ENCODE results near the gene ARHGEF26.

Gene ARHGEF26

DNA sequence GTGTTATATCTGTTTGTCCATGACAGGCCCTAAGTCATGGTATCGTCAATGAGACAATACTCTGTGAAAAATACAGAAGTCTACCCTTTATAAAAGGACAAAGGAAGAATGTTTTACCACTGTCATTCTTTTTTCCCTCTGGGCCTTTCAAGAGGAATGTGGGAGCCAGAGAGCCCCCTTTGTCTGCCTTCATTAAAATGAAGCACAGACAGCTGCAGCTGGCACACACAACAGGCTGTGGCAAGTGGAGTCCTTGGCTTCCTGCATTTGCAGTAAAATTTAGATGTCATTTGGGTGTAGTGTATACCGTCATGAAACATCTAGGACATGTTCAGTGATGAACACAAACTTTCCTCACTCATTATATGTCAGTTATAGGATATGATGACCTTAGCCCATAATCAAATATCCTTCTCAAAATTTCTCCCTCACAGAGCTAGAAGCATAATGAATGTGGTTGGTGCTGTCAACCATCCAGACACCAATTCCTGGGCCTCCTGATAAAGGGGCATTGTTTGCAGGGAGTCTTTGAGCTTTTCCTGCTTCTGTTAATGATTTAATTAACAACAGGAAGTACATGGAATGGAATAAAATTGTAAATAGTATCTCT is 126.7 kb downstream of the ARHGEF26 start:
- H3K4me3 ChIP-seq (ENCODE audit: low read depth in 1 of 2, low read length in 1 of 2) = no peak overlapping the region
- H3K27ac ChIP-seq = no peak overlapping the region
- H3K36me3 ChIP-seq = peaks cover 30% of the 10 kb centered on the region
- peaks cover 0 to under 1% of the 10 kb centered on the region in 2 experiments for H3K4me1 ChIP-seq (ENCODE audit: control insufficient read depth in 1 of 2, insufficient read depth in 1 of 2, low read depth in 1 of 2, low read length in 1 of 2)
- H3K9me3 ChIP-seq = no peaks in the 10 kb centered on the region
- TF ChIP-seq, protein P1, sequence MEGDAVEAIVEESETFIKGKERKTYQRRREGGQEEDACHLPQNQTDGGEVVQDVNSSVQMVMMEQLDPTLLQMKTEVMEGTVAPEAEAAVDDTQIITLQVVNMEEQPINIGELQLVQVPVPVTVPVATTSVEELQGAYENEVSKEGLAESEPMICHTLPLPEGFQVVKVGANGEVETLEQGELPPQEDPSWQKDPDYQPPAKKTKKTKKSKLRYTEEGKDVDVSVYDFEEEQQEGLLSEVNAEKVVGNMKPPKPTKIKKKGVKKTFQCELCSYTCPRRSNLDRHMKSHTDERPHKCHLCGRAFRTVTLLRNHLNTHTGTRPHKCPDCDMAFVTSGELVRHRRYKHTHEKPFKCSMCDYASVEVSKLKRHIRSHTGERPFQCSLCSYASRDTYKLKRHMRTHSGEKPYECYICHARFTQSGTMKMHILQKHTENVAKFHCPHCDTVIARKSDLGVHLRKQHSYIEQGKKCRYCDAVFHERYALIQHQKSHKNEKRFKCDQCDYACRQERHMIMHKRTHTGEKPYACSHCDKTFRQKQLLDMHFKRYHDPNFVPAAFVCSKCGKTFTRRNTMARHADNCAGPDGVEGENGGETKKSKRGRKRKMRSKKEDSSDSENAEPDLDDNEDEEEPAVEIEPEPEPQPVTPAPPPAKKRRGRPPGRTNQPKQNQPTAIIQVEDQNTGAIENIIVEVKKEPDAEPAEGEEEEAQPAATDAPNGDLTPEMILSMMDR (IDR thresholded peaks at IDR 0.05) = no peak
- H3K27me3 ChIP-seq = no peaks in the 10 kb centered on the region

DNA sequence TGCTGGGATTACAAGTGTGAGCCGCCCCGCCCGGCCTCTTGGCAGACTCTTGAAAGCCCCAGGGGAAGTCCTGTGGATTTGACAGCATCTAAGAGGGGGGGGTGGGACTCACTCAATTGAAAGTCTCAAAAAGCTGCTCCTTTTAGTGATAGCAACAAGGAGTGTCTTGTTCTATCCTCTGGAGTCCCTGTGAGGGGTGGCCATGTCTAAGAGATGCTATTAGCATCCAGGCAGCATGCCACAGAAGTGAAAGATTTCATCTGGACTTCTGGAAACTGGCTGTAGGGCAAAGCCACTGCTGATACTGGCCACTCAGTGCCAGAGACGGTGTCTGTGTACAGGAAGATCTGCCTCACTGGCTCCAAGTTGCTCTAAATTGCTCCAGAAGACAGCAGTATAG is 129.1 kb downstream of the ARHGEF26 start:
- Histone ChIP-seq H3K4me3 (ENCODE audit: low read depth in 1 of 2, low read length in 1 of 2) (no peak overlapping the region), H3K27me3 (no peaks in the 10 kb centered on the region), H3K36me3 (peaks cover 45% of the 10 kb centered on the region), H3K27ac (no peak overlapping the region), H3K9me3 (no peaks in the 10 kb centered on the region), H3K4me1 (ENCODE audit: control insufficient read depth in 1 of 2, insufficient read depth in 1 of 2, low read depth in 1 of 2, low read length in 1 of 2) (peaks cover 0 to 5% of the 10 kb centered on the region in 2 experiments)
- TF ChIP-seq, protein P1 (IDR thresholded peaks at IDR 0.05) = no peak

DNA sequence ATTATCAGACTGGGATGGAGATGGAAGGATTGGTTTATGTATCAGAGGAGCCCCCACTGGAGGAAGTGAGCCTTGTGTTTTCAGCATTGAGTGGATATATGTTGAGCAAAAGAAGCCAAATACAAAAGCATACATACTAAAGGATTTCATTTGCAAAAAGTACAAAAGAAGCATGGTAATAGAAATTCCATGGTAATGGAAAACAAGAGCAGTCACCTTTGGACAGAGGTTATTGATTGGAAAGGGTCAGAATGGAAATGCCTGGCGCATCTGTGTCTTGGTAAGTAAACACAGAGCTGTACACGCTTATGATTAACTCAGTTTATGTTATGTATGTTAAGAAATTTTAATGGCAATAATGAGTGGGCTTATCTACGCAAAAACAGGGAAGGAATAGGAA is 130.4 kb downstream of the ARHGEF26 start:
- Histone ChIP-seq H3K27ac (no peak overlapping the region), H3K36me3 (peaks cover 56% of the 10 kb centered on the region), H3K9me3 (no peaks in the 10 kb centered on the region), H3K27me3 (no peaks in the 10 kb centered on the region), H3K4me1 (ENCODE audit: control insufficient read depth in 1 of 2, insufficient read depth in 1 of 2, low read depth in 1 of 2, low read length in 1 of 2) (peaks cover 0 to 5% of the 10 kb centered on the region in 2 experiments), H3K4me3 (ENCODE audit: low read depth in 1 of 2, low read length in 1 of 2) (no peak overlapping the region)
- TF ChIP-seq, protein P1 (IDR thresholded peaks at IDR 0.05) = no peak

DNA sequence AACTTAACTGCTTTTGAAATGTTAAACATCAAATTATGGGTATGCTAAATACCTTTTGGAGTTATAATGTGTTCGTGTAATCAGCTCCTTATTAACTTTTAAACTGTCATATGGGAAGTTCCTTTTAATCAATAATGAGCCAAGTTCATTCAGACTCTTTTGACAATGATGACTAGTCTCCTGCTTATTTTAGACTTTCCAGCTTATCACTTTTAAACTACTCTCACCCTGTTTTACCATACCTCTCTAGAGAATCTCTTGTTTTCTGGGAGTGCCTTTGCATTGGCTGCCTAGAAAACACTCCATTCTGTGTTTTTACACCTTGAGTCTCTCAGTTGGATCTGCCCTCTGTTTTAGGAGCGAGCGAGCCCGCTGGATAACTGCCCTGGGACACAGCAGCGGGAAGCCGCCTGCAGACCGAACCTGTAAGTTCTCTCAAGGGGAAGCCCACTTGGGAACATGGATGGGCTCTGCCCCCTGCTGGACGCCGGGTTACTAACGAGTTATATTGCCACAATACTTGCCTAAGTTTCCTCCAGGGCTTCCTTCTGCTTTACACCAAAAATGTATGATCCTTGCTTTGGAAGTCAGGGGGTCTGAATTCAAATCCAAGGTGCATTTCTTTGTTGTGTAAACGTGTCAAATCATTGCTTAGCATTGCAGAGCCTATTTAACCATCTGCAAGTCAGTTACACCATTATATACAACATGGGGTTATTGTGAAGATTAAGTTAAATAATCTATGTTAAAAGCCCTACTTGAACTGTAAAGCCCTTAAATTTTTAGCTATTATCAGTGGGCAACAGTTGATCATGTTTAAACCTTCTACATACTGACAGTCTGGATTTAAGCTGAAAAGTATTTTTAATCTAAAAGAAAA is 131.8 kb downstream of the ARHGEF26 start:
- Histone ChIP-seq H3K36me3 (peaks cover 70% of the 10 kb centered on the region), H3K4me1 (ENCODE audit: control insufficient read depth in 1 of 2, insufficient read depth in 1 of 2, low read depth in 1 of 2, low read length in 1 of 2) (peaks cover 0 to 5% of the 10 kb centered on the region in 2 experiments), H3K27me3 (no peaks in the 10 kb centered on the region), H3K9me3 (no peaks in the 10 kb centered on the region), H3K4me3 (ENCODE audit: low read depth in 1 of 2, low read length in 1 of 2) (no peak overlapping the region), H3K27ac (no peak overlapping the region)
- TF ChIP-seq, protein P1 (IDR thresholded peaks at IDR 0.05) = peak; percentile 42

DNA sequence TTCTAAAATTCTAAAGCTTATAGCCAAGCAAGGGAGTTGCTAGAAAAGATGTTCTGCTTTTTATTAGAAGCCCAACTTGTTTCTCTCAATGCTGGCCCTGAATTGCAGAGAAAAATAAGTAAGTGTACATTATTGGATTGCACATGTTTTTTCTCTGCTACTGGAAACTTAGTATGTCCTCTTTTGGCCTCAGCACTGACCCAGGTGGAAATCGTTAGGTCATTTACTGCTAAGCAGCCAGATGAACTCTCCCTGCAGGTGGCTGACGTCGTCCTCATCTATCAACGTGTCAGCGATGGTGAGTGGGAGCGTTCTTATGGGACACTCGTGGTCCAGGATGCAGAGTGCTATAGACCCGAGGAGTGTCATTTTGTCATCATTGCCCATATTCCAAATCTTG is 133.3 kb downstream of the ARHGEF26 start:
- Histone ChIP-seq H3K27ac (no peak overlapping the region), H3K4me1 (ENCODE audit: control insufficient read depth in 1 of 2, insufficient read depth in 1 of 2, low read depth in 1 of 2, low read length in 1 of 2) (peaks cover 0 to 5% of the 10 kb centered on the region in 2 experiments), H3K9me3 (no peaks in the 10 kb centered on the region), H3K4me3 (ENCODE audit: low read depth in 1 of 2, low read length in 1 of 2) (no peak overlapping the region), H3K27me3 (no peaks in the 10 kb centered on the region), H3K36me3 (peaks cover 78% of the 10 kb centered on the region)
- TF ChIP-seq, protein P1 (IDR thresholded peaks at IDR 0.05) = no peak
